ENCODE measurements around the gene CLASRP.

- TF ChIP-seq, protein P1, sequence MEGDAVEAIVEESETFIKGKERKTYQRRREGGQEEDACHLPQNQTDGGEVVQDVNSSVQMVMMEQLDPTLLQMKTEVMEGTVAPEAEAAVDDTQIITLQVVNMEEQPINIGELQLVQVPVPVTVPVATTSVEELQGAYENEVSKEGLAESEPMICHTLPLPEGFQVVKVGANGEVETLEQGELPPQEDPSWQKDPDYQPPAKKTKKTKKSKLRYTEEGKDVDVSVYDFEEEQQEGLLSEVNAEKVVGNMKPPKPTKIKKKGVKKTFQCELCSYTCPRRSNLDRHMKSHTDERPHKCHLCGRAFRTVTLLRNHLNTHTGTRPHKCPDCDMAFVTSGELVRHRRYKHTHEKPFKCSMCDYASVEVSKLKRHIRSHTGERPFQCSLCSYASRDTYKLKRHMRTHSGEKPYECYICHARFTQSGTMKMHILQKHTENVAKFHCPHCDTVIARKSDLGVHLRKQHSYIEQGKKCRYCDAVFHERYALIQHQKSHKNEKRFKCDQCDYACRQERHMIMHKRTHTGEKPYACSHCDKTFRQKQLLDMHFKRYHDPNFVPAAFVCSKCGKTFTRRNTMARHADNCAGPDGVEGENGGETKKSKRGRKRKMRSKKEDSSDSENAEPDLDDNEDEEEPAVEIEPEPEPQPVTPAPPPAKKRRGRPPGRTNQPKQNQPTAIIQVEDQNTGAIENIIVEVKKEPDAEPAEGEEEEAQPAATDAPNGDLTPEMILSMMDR (IDR thresholded peaks at IDR 0.05), result no peak
- no peak for TF ChIP-seq POLR2A (IDR thresholded peaks at IDR 0.05)
These were observed 32.7 kb downstream of the CLASRP start for GRCh38 chr19:45071545-45071938.
